NB4 (cell line): ENCODE measurements around the gene TCEAL4.
A peak's percentile ranks its signal among the peaks of the same experiment; 100 is the strongest.

Experiments used
- DNase-seq: peaks from one replicate; pipeline ENCODE4 v3.0.0; 2010; ENCODE audit warnings: low read depth
- H3K4me3 ChIP-seq: one replicate; pipeline ENCODE4 v1.5.1; 2011; ENCODE audit warnings: mild to moderate bottlenecking, low read depth, low read length, moderate library complexity
- CTCF ChIP-seq: IDR thresholded peaks from one replicate; pipeline ENCODE4 v1.5.1; 2012; ENCODE audit warnings: low read depth, low read length
- MYC ChIP-seq: IDR thresholded peaks from 2 replicates; pipeline ENCODE4 v1.6.1; 2011; ENCODE audit warnings: low read depth, low read length
- POLR2A ChIP-seq: IDR thresholded peaks from 2 replicates; pipeline ENCODE4 v1.6.1; 2011; ENCODE audit warnings: mild to moderate bottlenecking; ENCODE audit not compliant: insufficient read length; ENCODE audit errors: extremely low read depth
- TF ChIP-seq, protein P1 (sequence below): IDR thresholded peaks from 2 replicates; pipeline ENCODE4 v1.6.1; 2011; ENCODE audit warnings: low read depth, low read length

Gene TCEAL4

GRCh38 chrX:103615781-103616371 is 30.6 kb downstream of the TCEAL4 start:
- DNase-seq: no peak
- H3K4me3 ChIP-seq: no peak overlapping the region
- no peak for TF ChIP-seq POLR2A
- TF ChIP-seq MYC: no peak
- no peak for TF ChIP-seq CTCF
- TF ChIP-seq, protein P1, sequence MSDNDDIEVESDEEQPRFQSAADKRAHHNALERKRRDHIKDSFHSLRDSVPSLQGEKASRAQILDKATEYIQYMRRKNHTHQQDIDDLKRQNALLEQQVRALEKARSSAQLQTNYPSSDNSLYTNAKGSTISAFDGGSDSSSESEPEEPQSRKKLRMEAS: no peak

DNA sequence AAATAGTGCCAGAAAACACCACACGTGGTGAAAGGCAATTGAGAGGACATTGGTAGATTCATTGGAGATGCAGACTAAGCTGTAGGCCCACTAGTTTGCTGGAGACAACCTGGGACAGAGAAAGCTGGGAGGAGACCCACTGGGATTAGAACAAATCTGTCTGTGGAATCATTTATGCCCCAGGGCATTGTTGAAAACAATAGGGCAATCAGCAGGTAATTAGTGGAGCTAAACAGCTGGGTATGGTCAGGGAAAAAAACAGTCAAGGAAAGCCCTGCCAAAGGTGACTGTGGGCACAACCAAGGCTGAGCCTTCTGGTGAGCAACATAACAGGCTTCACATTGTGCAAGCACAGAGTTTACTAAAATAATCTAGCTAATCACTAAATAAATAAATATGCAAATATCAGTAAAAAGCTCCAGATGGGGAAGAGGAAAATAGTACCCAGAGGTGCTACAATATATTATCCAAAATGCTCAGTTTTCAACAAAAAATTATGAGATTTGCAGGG is 31.4 kb downstream of the TCEAL4 start:
- no peak for DNase-seq
- TF ChIP-seq, protein P1: no peak
- TF ChIP-seq POLR2A (no peak), MYC (no peak), CTCF (no peak)
- no peak overlapping the region for H3K4me3 ChIP-seq

DNA sequence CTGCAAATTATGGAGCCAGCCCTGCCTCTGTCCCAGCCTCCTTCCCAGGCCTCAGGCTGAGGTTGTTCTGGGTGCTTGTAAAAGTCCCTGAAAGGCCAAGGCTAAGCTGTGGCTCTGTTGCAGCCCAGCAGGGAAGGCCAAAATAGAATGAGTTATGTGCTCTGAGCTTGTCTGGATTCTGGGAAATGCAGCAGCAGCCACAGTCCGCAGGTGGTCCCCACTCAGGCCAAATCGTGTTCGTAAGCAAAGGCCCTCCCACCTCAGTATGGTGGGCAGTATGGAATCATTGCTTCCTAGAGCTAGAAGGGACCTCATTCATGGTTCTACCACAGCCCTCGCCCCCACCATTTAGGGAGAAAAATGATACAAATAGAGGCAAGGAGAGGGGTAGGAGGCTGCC is 38.8 kb downstream of the TCEAL4 start:
- no peak for DNase-seq
- TF ChIP-seq MYC (no peak), POLR2A (no peak), CTCF (no peak)
- TF ChIP-seq, protein P1: no peak
- H3K4me3 ChIP-seq: no peak overlapping the region

- no peak for DNase-seq
- H3K4me3 ChIP-seq: no peak overlapping the region
- TF ChIP-seq, protein P1: no peak
- no peak for TF ChIP-seq POLR2A
Observed at GRCh38 chrX:103626855-103627254, 41.5 kb downstream of the TCEAL4 start.

DNA sequence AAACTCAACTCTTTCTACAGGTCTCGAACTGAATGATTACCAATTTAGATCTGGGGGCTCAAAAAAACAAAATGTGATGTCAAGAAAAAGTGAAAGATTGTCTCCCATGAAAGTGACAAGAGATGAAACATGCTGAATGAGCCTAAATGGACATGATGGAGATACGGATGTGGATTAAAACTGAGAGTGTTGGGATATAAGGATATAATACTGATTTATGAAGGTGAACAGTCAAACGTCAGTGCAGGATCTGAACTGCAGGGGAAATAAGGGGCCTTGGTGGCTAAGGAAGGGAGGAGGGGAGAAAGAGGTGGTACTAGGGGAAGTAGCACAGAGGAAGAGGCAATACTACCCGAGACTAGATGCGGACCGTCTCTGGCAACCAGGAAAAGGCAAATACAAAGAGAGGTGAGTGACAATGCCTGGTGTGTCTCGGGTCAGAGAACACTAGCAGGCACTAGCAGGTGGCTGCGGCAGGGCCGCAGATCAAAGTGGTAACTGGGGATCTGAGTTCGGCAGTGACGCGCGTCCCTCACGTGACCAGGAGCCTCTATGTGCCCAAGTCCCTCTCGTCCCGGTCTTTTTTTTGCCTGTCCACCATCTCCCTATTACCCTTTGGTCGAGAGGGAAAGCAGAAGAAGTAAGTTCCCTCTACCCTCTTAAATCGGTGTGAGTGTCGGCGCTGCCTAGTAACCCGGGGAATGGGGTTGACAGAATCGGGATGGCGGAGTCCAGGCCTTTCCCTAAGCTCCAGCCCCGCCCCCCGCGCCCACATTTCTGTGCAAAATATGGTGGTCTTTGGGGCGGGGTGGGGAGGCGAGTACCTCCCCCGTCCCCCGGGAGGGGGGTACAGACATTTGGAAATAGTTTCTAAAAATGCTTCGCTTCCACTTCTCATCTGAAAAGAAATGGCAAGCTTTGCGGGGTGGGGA is 43.3 kb downstream of the TCEAL4 start, which contains the start of gene TCEAL1:
Gene TCEAL1, plus strand, starts transcription at position 590 of the 932 bp plus-strand sequence. CDS start 942 bp downstream, outside the sequence.
- peak within 1 kb of the TSS; percentile 47 for H3K4me3 ChIP-seq
- DNase-seq: peak; percentile 16
- TF ChIP-seq, protein P1: no peak
- TF ChIP-seq CTCF (no peak), POLR2A (no peak), MYC (no peak)
